GM19238 (cell line): ENCODE measurements around the gene ZMAT2.
A peak's percentile ranks its signal among the peaks of the same experiment; 100 is the strongest.
"Not testable (repeated sequence)": the region's sequence is repeated elsewhere in the genome, so short reads cannot be mapped to it uniquely, and the experiment has no call there.

Experiments used
- DNase-seq: peaks from one replicate; pipeline ENCODE4 v3.0.0; 2011; ENCODE audit warnings: low spot score; ENCODE audit not compliant: insufficient read length

The ZMAT2 gene, protein sequence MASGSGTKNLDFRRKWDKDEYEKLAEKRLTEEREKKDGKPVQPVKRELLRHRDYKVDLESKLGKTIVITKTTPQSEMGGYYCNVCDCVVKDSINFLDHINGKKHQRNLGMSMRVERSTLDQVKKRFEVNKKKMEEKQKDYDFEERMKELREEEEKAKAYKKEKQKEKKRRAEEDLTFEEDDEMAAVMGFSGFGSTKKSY

GRCh38 chr5:140700177-140701144, at the start of gene ZMAT2:
TSS of gene ZMAT2 (plus strand) at chr5:140700447. CDS start at chr5:140700461, 14 bp downstream.
- peak; percentile 83 for DNase-seq

GRCh38 chr5:140658870-140659269, 41.4 kb upstream of the ZMAT2 start:
- no peak for DNase-seq

DNA sequence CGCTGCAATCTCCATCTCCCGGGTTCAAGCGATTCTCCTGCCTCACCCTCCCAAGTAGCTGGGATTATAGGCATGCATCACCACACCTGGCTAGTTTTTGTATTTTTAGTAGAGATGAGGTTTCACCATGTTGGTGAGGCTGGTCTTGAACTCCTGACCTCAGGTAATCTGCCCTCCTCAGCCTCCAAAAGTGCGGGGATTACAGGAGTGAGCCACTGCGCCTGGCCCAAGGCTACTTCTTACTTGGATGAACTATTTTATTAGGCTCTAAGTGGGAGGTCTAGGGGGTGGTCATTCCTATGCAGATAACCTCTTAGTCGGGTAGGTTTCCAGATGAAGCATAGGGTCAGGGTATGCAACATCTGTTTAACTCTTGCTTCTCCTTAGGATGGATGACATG, 39.9 kb upstream of the ZMAT2 start:
- DNase-seq = not testable (repeated sequence)

DNA sequence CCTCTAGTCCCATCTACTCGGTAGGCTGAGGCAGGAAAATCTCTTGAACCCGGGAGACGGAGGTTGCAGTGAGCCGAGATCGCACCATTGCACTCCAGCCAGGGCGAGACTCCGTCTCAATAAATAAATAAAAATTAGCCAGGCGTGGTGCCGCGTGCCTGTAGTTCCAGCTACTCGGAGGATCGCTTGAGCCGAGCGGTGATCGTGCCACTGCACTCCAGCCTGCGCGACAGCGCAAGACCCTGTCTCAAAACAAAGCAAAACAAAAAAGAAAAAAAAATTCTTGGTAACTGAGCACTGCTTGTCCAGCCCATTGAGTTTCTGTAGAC, 36.3 kb upstream of the ZMAT2 start:
- no peak for DNase-seq

- peak; percentile 90 for DNase-seq
These were observed 35.7 kb upstream of the ZMAT2 start, which contains the start of gene WDR55 for GRCh38 chr5:140664359-140665119. TSS of gene WDR55 (plus strand) at chr5:140664904. CDS start at chr5:140664913, 9 bp downstream.

GRCh38 chr5:140671035-140671434, 29.2 kb upstream of the ZMAT2 start:
- not testable (repeated sequence) for DNase-seq

DNA sequence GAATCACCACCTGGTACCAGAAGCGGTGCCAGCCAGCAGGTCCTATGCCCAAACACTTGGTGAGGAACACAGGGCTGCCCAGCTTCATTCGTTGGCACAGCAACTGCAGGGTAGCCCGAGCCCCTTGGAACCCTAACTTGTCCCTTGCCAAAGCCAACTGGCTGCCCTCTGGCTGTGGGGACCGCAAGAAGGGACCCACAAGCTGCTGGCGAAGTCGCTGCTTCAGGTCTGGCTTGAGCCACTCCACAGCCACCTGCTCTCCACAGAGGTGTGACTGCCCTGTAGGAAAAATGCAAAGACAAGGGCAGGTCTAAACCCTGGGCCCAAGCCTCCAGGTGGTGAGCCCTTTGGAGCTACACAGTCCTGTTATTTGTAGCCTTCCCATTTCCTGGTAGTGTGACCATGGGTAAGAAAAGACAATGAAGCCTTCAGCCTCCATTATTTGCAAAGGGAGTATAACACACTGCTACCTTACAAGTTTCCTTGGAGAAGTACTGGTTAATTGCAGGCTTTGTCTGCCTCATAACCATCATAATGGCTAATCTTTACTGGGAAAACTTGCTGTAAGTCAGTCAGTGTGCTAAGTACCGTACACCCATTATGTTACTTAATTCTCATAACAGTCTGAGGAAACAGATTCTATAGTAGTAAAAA, 28.6 kb upstream of the ZMAT2 start:
- DNase-seq = no peak

GRCh38 chr5:140672455-140673186, 27.6 kb upstream of the ZMAT2 start:
- DNase-seq = no peak

- no peak for DNase-seq
These were observed 26.9 kb upstream of the ZMAT2 start, which contains the start of gene DND1 for GRCh38 chr5:140673187-140673976. TSS of gene DND1 (minus strand) at chr5:140673576. CDS start at chr5:140673542, 34 bp downstream.

GRCh38 chr5:140674211-140674610, 26.0 kb upstream of the ZMAT2 start:
- DNase-seq = no peak

- no peak for DNase-seq
These were observed 25.6 kb upstream of the ZMAT2 start for GRCh38 chr5:140674629-140675028.

DNA sequence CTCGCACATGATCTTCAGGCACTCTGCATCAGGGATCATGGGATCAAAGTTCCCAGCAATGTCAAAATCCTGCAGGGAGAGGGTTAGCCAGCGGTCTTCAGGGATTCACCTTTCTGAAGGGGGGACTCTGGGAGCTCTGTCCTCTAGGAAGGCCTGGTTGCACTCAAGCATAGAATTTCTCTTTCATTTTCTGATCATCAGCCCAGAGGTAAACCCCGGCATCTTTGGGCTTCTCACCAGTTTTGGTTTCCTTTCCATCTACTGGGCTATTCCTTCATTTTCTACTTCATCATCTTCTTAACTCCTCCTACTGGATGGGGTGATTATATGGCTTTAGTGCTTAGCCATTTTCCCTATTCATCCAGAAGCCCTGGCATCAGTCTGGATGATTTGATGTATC, 22.3 kb upstream of the ZMAT2 start:
- DNase-seq = peak; percentile 44

DNA sequence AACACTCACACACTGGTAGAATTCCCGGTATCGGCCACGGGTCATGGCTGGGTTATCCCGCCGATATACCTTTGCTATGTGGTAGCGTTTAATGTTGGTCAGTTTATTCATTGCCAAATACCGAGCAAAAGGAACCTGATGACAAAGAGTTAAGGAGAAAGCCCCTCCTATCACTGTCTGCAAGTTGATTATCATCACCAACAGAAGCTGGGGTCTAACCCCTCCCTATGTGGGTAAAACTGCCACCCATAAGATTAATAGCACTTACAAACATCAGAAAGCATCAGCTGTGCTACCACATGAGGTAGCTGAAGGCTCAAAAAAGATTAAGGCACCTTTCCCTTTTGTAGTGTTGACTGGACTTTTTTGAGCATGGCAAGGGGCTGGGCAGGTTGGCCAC, 21.3 kb upstream of the ZMAT2 start:
- DNase-seq = no peak

DNA sequence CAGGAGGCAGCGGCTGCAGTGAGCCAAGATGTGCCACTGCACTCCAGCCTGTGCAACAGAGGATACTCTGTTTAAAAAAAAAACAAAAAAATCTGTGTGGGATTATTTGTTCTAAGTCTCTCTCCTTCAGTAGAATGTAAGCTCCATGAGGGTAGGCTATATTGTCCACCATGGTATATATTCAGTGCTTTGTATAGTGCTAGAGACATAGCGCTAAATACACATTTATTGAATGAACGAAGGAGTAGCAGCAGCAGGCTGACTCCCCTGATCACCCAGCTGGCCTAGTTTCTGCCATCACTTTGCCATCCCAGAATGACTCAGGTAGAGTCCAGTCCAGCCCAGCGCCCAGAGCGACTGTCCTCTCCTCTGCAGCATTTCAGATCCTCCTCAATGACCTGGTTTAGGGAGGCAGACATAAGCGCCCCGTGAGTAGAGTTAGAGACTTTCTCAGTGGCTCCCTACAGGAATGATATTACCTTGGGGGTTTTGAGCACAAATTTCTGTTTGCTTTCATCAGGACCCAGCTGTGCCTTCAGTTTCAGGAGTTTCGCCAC, 9.8 kb upstream of the ZMAT2 start:
- no peak for DNase-seq

- DNase-seq = peak; percentile 89
These were observed 9.0 kb upstream of the ZMAT2 start, which contains the start of the genes HARS1 and HARS2 for GRCh38 chr5:140690941-140691924. TSS of gene HARS1 (minus strand) at chr5:140691370. CDS start at chr5:140691304, 66 bp downstream. TSS of gene HARS2 (plus strand) at chr5:140691455. CDS start at chr5:140691649, 194 bp downstream.

DNA sequence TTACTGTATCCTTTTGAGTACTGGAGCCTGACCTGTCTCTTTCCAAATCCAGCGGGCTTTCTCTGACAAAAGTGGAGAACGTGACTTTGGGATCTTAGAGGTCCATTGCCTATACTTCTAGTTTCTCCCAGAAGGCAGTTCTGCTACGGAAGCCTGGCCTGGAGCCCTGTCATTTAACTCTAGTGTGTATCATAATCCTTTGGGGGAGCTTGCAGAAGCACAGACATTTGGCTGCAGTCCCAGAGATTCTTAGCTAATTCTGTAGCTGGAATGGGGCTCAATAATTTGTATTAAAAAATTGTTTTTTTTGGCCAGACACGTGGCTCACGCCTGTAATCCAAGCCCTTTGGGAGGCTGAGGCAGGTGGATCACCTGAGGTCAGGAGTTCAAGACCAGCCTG, 6.0 kb upstream of the ZMAT2 start:
- no peak for DNase-seq

GRCh38 chr5:140696891-140697492, 3.3 kb upstream of the ZMAT2 start:
- DNase-seq = no peak

DNA sequence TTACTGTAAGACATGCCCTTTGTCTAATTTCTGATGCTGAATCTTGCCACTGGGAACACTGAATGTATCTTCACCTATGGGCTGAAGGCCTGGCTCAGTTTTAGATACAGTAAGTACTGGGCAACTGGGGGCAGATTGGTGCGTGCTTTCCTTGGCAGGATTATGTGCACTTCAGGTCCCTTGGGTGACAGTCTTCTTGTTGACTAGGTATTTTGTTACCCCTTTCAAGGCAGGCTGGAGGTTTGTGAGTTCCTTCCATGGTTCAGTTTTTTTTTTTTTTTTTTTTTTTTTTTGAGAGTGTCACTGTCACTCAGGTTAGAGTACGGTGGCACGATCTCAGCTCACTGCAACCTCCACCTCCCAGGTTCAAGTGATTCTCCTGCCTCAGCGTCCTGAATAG, 7.6 kb downstream of the ZMAT2 start:
- DNase-seq = no peak
